ENCODE results near the gene HAPSTR1. TPM values are rescaled to one million over a fixed set of nuclear protein-coding genes. Genes with fewer than 3 reads are reported as not detected.

Gene HAPSTR1
- total RNA-seq, 1 experiment from 2014 or later = 49.9 TPM

GRCh38 chr16:9105189-9105588 is 13.7 kb downstream of the HAPSTR1 start:
- Histone ChIP-seq H3K4me1 (ENCODE audit: control insufficient read depth, insufficient read depth, low read length) (peaks cover 11% of the 10 kb centered on the region), H3K27me3 (ENCODE audit: control insufficient read depth, insufficient read depth, low read length) (no peaks in the 10 kb centered on the region), H3K36me3 (ENCODE audit: control insufficient read depth, insufficient read depth, low read length) (peaks cover 66% of the 10 kb centered on the region), H3K4me3 (ENCODE audit: low read depth in 2 of 2, low read length in 2 of 2) (no peak overlapping the region), H3K27ac (ENCODE audit: low read length) (no peak overlapping the region), H3K9me3 (ENCODE audit: control insufficient read depth, insufficient read depth, low read depth, low read length) (no peaks in the 10 kb centered on the region)
- TF ChIP-seq TCF7L2 (IDR thresholded peaks at IDR 0.05; ENCODE audit: low read depth, low read length) (no peak), SIN3A (IDR thresholded peaks at IDR 0.05; ENCODE audit: borderline replicate concordance, insufficient read depth, low read depth, low read length) (no peak), REST (IDR thresholded peaks at IDR 0.05; ENCODE audit: insufficient read depth in 1 of 2, low read depth in 2 of 2, low read length in 1 of 2) (no peak), POLR2AphosphoS5 (IDR thresholded peaks at IDR 0.05; ENCODE audit: low read depth, low read length) (no peak), CTCF (IDR thresholded peaks at IDR 0.05) (no peak)
- POLR2A ChIA-PET = no interaction called here
- in situ Hi-C loops (cut with HindIII; ENCODE audit: low pct_unique_long_range_greater_than_20kb, low sequenced_read_pairs) = no loop called here
- intact Hi-C loops (cut with micrococcal nuclease; ENCODE audit: unreplicated experiment) = no loop called here
- ATAC-seq (no peak), DNase-seq (ENCODE audit: low read depth, low spot score) (no peak)
- no TSS peak for BruUV-seq (replicated peaks)
- CTCF ChIA-PET = no interaction called here

GRCh38 chr16:9107025-9107970 is 15.9 kb downstream of the HAPSTR1 start:
- TF ChIP-seq SIN3A (IDR thresholded peaks at IDR 0.05; ENCODE audit: borderline replicate concordance, insufficient read depth, low read depth, low read length) (no peak), CTCF (IDR thresholded peaks at IDR 0.05) (no peak), TCF7L2 (IDR thresholded peaks at IDR 0.05; ENCODE audit: low read depth, low read length) (no peak), REST (IDR thresholded peaks at IDR 0.05; ENCODE audit: insufficient read depth in 1 of 2, low read depth in 2 of 2, low read length in 1 of 2) (no peak), POLR2AphosphoS5 (IDR thresholded peaks at IDR 0.05; ENCODE audit: low read depth, low read length) (no peak)
- no TSS peak for BruUV-seq (replicated peaks)
- H3K27me3 ChIP-seq (ENCODE audit: control insufficient read depth, insufficient read depth, low read length) = no peaks in the 10 kb centered on the region
- intact Hi-C loops (cut with micrococcal nuclease; ENCODE audit: unreplicated experiment) (no loop called here), in situ Hi-C loops (cut with HindIII; ENCODE audit: low pct_unique_long_range_greater_than_20kb, low sequenced_read_pairs) (no loop called here)
- H3K4me1 ChIP-seq (ENCODE audit: control insufficient read depth, insufficient read depth, low read length) = peaks cover 22% of the 10 kb centered on the region
- POLR2A ChIA-PET = no interaction called here
- CTCF ChIA-PET = no interaction called here
- H3K4me3 ChIP-seq (ENCODE audit: low read depth in 2 of 2, low read length in 2 of 2) = no peak overlapping the region
- peaks cover 68% of the 10 kb centered on the region for H3K36me3 ChIP-seq (ENCODE audit: control insufficient read depth, insufficient read depth, low read length)
- H3K9me3 ChIP-seq (ENCODE audit: control insufficient read depth, insufficient read depth, low read depth, low read length) = no peaks in the 10 kb centered on the region
- no peak overlapping the region for H3K27ac ChIP-seq (ENCODE audit: low read length)
- 0 out of 2 replicates have a peak, but pooled peaks have one; percentile 39 for ATAC-seq
- no peak for DNase-seq (ENCODE audit: low read depth, low spot score)

All from Panc1 (cell line).